Endothelial cell of umbilical vein (primary cell): Measurements from ENCODE around the gene PTPRF. TPM values are rescaled to one million over a fixed set of nuclear protein-coding genes. Genes with fewer than 3 reads are reported as not detected.

Source experiments
- BruUV-seq: library from RNA; stranded (reverse); fragments of 400-500 nt; replicated peaks from 2 replicates; lab custom pipeline; 2021; lab: Mats Ljungman, UMichigan
- CTCF ChIA-PET: fragments of 300-600, 350-600 bp; sonication (Branson Sonifier 250); formaldehyde crosslinking; loops from one replicate; lab custom pipeline; 2021; ENCODE audit warnings: antibody characterized with exemption, inconsistent platforms; lab: Charles Lee
- POLR2A ChIA-PET: fragments of 300-600, 350-600 bp; sonication (Branson Sonifier 250); formaldehyde crosslinking; loops from one replicate; lab custom pipeline; 2021; ENCODE audit warnings: antibody characterized with exemption, inconsistent platforms; lab: Charles Lee
- DNase-seq: peaks from one replicate; pipeline ENCODE4 v3.0.0-alpha.2; 2011; ENCODE audit warnings: low read depth, low spot score
- FAIRE-seq: peaks from 2 replicates; lab custom pipeline; 2011; peaks lifted over from hg19 to GRCh38; lab: Jason Lieb, UNC
- H2AFZ ChIP-seq: 2 replicates; pipeline ENCODE4 v1.6.0; 2012; ENCODE audit warnings: low read depth, low read length, control low read depth, inconsistent platforms
- H3K27ac ChIP-seq: 2 replicates; pipeline ENCODE4 v1.5.1; 2011; ENCODE audit warnings: low read depth, mild to moderate bottlenecking, control low read depth, low read length, moderate library complexity; ENCODE audit not compliant: insufficient read depth
- H3K27me3 ChIP-seq, 2 experiments: 2 replicates each; pipeline versions ENCODE4 v1.6.0 to v1.6.1; 2011; ENCODE audit warnings: low read length in 2 of 2, mixed read lengths in 1 of 2; ENCODE audit not compliant: control insufficient read depth in 2 of 2, insufficient read depth in 2 of 2
- H3K36me3 ChIP-seq, 2 experiments: 2 replicates in 1 of 2; 3 replicates in 1 of 2; pipeline ENCODE4 v1.5.1; 2011; ENCODE audit warnings: low read length in 2 of 2, mild to moderate bottlenecking in 1 of 2, moderate library complexity in 1 of 2; ENCODE audit not compliant: control insufficient read depth in 2 of 2, insufficient read depth in 2 of 2; ENCODE audit errors: extremely low read depth in 1 of 2
- H3K4me1 ChIP-seq: 3 replicates; pipeline ENCODE4 v1.5.1; 2011; ENCODE audit warnings: mild to moderate bottlenecking, low read length; ENCODE audit not compliant: control insufficient read depth, insufficient read depth; ENCODE audit errors: extremely low read depth
- H3K4me2 ChIP-seq: 2 replicates; pipeline ENCODE4 v1.6.1; 2011; ENCODE audit warnings: low read length, control low read depth, mixed read lengths; ENCODE audit not compliant: insufficient read depth
- H3K4me3 ChIP-seq, 3 experiments: fragments of 200-600 bp in 1 of 3; sonication (generic), shearing (Covaris generic) in 1 of 3; replicated peaks in 1 of 3; 2 replicates each; pipeline ENCODE4 v1.5.1; 2011 to 2016; ENCODE audit warnings: control low read depth in 3 of 3, low read length in 3 of 3, mild to moderate bottlenecking in 2 of 3, inconsistent platforms in 1 of 3, low read depth in 1 of 3, moderate library complexity in 1 of 3; ENCODE audit not compliant: insufficient read depth in 1 of 3
- H3K79me2 ChIP-seq: 2 replicates; pipeline ENCODE4 v1.6.0; 2012; ENCODE audit warnings: low read length, inconsistent platforms; ENCODE audit not compliant: control insufficient read depth, insufficient read depth
- H3K9ac ChIP-seq: replicated peaks from 2 replicates; pipeline ENCODE3; 2011; ENCODE audit warnings: low read length, control low read depth; ENCODE audit not compliant: insufficient read depth; ENCODE audit errors: extremely low read depth
- H3K9me1 ChIP-seq: replicated peaks from 3 replicates; pipeline ENCODE4 v1.6.0; 2011; ENCODE audit warnings: mild to moderate bottlenecking, low read length; ENCODE audit not compliant: control insufficient read depth, insufficient read depth; ENCODE audit errors: extremely low read depth
- H3K9me3 ChIP-seq: replicated peaks from 2 replicates; pipeline ENCODE4 v1.5.1; 2012; ENCODE audit warnings: low read length, inconsistent platforms; ENCODE audit not compliant: control insufficient read depth, insufficient read depth
- H4K20me1 ChIP-seq: replicated peaks from 2 replicates; pipeline ENCODE3; 2011; ENCODE audit warnings: mild to moderate bottlenecking, low read length; ENCODE audit not compliant: control insufficient read depth, insufficient read depth; ENCODE audit errors: extremely low read depth
- EZH2 ChIP-seq: IDR thresholded peaks from 2 replicates; pipeline ENCODE4 v1.6.1; 2012; ENCODE audit warnings: borderline replicate concordance, low read depth, mild to moderate bottlenecking, moderate library complexity, low read length, inconsistent platforms; ENCODE audit not compliant: severe bottlenecking
- FOS ChIP-seq: IDR thresholded peaks from 2 replicates; pipeline ENCODE4 v1.6.1; 2011; ENCODE audit warnings: mild to moderate bottlenecking, low read length, moderate library complexity, borderline replicate concordance; ENCODE audit not compliant: insufficient read depth
- GATA2 ChIP-seq: IDR thresholded peaks from 2 replicates; pipeline ENCODE4 v1.7.0; 2011; ENCODE audit warnings: low read depth, mild to moderate bottlenecking, moderate library complexity, mixed read lengths, low read length; ENCODE audit not compliant: insufficient read length, insufficient read depth
- JUN ChIP-seq: IDR thresholded peaks from 2 replicates; pipeline ENCODE4 v1.6.1; 2011; ENCODE audit warnings: borderline replicate concordance, low read depth; ENCODE audit not compliant: insufficient read length, insufficient read depth
- MYC ChIP-seq: IDR thresholded peaks from one replicate; pipeline ENCODE4 v1.6.1; 2011; ENCODE audit warnings: mild to moderate bottlenecking, low read depth, low read length
- POLR2A ChIP-seq: IDR thresholded peaks from 2 replicates; pipeline ENCODE4 v1.6.1; 2012; ENCODE audit warnings: low read depth, mild to moderate bottlenecking, control low read depth, low read length
- POLR2AphosphoS5 ChIP-seq: IDR thresholded peaks from 2 replicates; pipeline ENCODE4 v1.6.1; 2012; ENCODE audit warnings: low read depth, mild to moderate bottlenecking, control low read depth, low read length, moderate library complexity; ENCODE audit not compliant: insufficient read depth
- dilution Hi-C: fragments of 300-500 bp; cut with MboI; formaldehyde crosslinking; loops from one replicate; pipeline ENCODE4 v1.15.0; 2019; ENCODE audit warnings: low sequenced_read_pairs; ENCODE audit not compliant: extremely low pct_ligation_motif_present
- intact Hi-C: fragments of 100-400 bp; cut with micrococcal nuclease; formaldehyde crosslinking; loops from one replicate; pipeline ENCODE4 v1.10.0; 2022
- polyA plus RNA-seq, 4 experiments: library from polyadenylated mRNA; depleted of rRNA in 3 of 4; stranded (reverse) in 3 of 4; unstranded in 1 of 4; fragments of >200 nt; gene quantifications; 2 replicates each; pipeline versions ENCODE4 v1.2.1 to v1.2.3, GENCODE V29; 2011 to 2012; ENCODE audit warnings: missing spikeins in 1 of 4
- total RNA-seq: library from RNA; stranded (reverse); gene quantifications from 2 replicates; pipeline ENCODE4 v1.2.3, GENCODE V29; 2021
- TF ChIP-seq, protein P1 (sequence below): IDR thresholded peaks from 2 replicates; pipeline ENCODE4 v1.6.1; 2011; ENCODE audit not compliant: insufficient read depth, insufficient read length
- TF ChIP-seq, protein P2 (sequence below), 2 donors: IDR thresholded peaks; 1 replicate in 1 of 2; 2 replicates in 1 of 2; pipeline ENCODE4 v1.5.1; 2011; ENCODE audit warnings: low read length in 2 of 2, mild to moderate bottlenecking in 2 of 2, moderate library complexity in 2 of 2, control low read depth in 1 of 2, inconsistent platforms in 1 of 2, low read depth in 1 of 2; ENCODE audit not compliant: insufficient read depth in 1 of 2; ENCODE audit errors: extremely low read depth in 1 of 2

PTPRF gene
- total and polyA plus RNA-seq, 2 donors (not counting 3 experiments of a cell fraction or from before 2014, with no cell fraction given), result 217 to 338 TPM

DNA sequence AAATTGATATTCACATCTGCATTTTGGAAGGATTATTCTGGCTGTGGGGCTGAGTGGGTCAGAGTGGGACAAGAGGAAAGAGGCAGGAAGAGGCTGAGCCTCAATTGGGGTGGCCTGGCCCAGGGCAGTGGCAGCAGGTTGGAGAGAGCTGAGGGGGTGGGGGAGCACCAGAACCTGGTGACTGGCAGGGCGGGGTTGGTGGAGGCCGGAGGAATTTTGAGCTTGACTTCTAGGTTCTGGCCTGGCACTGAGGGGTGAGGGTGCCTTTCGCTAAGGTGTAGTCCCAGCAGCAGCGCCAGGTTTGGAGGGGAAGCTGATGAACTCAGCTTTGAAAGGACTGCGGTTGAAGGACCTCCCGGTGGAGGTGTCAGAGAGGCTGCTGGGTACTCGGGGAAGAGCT is 85.7 kb downstream of the PTPRF start:
- dilution Hi-C loops, result no loop called here
- Histone ChIP-seq H3K27me3 (no peaks in the 10 kb centered on the region), H3K9me1 (no peaks in the 10 kb centered on the region), H4K20me1 (no peaks in the 10 kb centered on the region), H3K4me1 (no peaks in the 10 kb centered on the region), H3K4me2 (no peak overlapping the region), H3K9ac (no peak overlapping the region), H3K36me3 (peaks cover 8 to 75% of the 10 kb centered on the region in 2 experiments), H3K4me3 (no peak overlapping the region), H3K79me2 (no peaks in the 10 kb centered on the region), H3K27ac (no peak overlapping the region), H3K9me3 (no peaks in the 10 kb centered on the region), H2AFZ (no peak overlapping the region)
- DNase-seq (no peak), FAIRE-seq (no peak)
- intact Hi-C loops, result no loop called here
- ChIA-PET CTCF (interaction anchor here (0.6 to 0.8 kb wide), 2 partner anchors 12 to 29 kb away, joined by 3 read pairs; no protein-coding TSS in a partner anchor), POLR2A (no interaction called here)
- TF ChIP-seq JUN (no peak), POLR2AphosphoS5 (no peak), MYC (no peak), FOS (no peak), GATA2 (no peak), POLR2A (no peak), EZH2 (no peak)
- TF ChIP-seq, protein P1, sequence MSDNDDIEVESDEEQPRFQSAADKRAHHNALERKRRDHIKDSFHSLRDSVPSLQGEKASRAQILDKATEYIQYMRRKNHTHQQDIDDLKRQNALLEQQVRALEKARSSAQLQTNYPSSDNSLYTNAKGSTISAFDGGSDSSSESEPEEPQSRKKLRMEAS, result no peak
- TF ChIP-seq, protein P2, sequence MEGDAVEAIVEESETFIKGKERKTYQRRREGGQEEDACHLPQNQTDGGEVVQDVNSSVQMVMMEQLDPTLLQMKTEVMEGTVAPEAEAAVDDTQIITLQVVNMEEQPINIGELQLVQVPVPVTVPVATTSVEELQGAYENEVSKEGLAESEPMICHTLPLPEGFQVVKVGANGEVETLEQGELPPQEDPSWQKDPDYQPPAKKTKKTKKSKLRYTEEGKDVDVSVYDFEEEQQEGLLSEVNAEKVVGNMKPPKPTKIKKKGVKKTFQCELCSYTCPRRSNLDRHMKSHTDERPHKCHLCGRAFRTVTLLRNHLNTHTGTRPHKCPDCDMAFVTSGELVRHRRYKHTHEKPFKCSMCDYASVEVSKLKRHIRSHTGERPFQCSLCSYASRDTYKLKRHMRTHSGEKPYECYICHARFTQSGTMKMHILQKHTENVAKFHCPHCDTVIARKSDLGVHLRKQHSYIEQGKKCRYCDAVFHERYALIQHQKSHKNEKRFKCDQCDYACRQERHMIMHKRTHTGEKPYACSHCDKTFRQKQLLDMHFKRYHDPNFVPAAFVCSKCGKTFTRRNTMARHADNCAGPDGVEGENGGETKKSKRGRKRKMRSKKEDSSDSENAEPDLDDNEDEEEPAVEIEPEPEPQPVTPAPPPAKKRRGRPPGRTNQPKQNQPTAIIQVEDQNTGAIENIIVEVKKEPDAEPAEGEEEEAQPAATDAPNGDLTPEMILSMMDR (IDR thresholded peaks at IDR 0.05; ENCODE audit: extremely low read depth in 1 of 2, insufficient read depth in 1 of 2, low read depth in 1 of 2, low read length in 2 of 2), result no peak
- no TSS peak for BruUV-seq
